DMS 273 treated with DMSO at 0.1 percent for 48 hours (cell line): ENCODE results near the gene CLIC6.

Source experiments
- DNase-seq: peaks from one replicate; lab custom pipeline; 2025; lab: John Stamatoyannopoulos, UW

CLIC6 gene

DNA sequence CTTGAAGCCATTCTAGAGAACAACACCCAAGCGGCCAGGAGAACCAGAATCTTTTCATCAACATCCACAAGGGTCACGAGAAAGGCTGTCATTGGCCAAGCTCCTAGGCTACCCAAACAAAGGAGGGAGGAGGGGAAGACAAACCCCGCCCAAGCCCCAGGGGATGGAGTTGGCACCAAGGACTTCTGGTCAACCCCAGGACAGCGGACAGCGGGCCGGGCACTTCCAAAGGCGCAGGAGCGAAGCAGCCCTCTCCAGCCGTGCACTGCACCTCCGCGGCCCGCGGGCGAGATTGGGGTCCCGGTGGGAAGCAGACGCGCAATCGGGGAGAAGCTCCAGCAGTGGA lies at the start of gene CLIC6:
Gene CLIC6, plus strand, starts transcription at position 192 of the 346 bp plus-strand sequence. CDS start 395 bp downstream, outside the sequence.
- no peak for DNase-seq

GRCh38 chr21:34619841-34620665 lies 48.7 kb upstream of the CLIC6 start:
- DNase-seq = no peak

- DNase-seq = no peak
Observed at GRCh38 chr21:34621434-34622350, 47.1 kb upstream of the CLIC6 start.

- DNase-seq = no peak
Observed at GRCh38 chr21:34623516-34623915, 45.3 kb upstream of the CLIC6 start.

GRCh38 chr21:34625030-34625593 lies 43.7 kb upstream of the CLIC6 start:
- no peak for DNase-seq

GRCh38 chr21:34626131-34626530 lies 42.7 kb upstream of the CLIC6 start:
- DNase-seq = no peak

- DNase-seq = peak; percentile 32
Observed at GRCh38 chr21:34630536-34631143, 38.2 kb upstream of the CLIC6 start.

- no peak for DNase-seq
Observed at GRCh38 chr21:34632498-34632897, 36.3 kb upstream of the CLIC6 start.

DNA sequence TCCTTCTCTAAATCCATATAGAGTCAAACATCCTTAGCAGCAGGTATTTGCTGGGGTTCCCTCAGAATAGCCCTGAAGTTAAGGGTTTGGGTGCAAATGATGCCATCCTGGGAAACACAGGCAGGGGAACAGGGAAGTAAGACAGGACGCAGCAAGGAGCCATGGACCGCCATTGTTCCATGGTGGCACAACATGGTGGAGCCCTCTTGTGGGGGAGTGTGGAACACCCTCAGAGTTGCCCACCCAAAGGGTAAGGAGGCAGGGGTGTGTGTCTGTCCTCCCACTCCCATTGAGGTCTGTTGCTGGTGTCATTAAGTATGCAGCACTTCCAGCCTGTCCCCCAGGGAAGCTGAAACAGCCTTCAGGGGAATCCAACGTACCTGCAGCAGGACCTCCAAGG lies 33.5 kb upstream of the CLIC6 start:
- DNase-seq = no peak

DNA sequence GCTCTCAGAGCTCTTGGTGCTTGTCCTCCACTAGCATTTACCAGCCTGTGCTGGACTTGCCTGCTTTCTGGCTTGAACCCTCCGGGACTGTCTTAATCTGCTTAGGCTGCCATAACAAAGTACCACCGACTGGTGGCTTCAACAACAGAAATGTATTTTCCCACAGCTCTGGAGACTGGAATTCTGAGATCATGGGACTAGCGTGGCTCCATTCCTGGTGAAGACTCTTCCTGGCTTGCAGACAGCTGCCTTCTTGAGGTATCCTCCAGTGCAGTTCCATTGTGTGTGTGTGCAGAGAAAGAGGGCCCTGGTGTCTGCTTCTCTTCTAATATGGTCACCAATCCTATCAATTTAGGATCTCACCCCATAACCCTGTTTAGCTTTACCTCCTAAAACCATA lies 31.8 kb upstream of the CLIC6 start:
- no peak for DNase-seq

- no peak for DNase-seq
Observed at GRCh38 chr21:34639250-34639649, 29.5 kb upstream of the CLIC6 start.

- no peak for DNase-seq
Observed at GRCh38 chr21:34639882-34640788, 28.7 kb upstream of the CLIC6 start.

GRCh38 chr21:34640858-34641257 lies 27.9 kb upstream of the CLIC6 start:
- DNase-seq = no peak

- no peak for DNase-seq
Observed at GRCh38 chr21:34642211-34643075, 26.4 kb upstream of the CLIC6 start.

DNA sequence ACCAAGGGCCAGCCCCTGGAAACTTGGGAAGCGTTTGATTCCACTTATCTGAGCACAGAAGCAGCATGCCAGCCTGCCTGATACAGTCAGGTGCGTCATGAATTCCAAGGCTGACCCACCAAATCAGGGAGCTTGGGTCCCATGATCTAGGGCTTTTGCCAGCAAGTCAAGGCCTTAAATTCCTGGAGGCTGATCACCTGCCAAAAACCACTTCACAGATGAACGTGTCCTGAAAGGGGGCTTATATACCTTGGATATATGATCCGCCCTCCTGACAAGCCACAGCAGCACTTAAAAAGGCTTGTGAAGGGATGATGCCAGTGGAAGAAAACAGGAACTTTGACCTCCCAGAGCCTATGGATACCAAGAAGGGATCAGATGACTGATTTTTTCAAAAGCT lies 24.0 kb upstream of the CLIC6 start:
- DNase-seq = no peak

DNA sequence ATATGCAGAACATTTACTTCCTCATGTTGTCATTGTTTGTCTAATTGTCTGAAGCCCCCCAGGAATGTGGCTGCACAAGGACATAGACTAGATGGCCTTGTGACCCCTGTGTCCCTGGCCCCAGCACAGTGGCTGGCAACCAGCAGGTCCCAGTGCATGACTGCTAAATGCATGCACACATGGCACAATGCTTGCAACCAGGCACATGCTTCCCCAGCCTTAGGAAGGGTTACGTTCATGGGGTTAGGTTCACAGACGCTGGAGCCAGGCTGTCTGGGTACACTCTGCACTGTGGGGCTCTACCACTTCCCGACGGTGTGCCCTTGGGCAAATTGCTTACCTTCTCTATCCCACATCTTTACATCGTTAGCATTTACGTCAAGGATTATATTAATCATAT lies 21.2 kb upstream of the CLIC6 start:
- no peak for DNase-seq

- no peak for DNase-seq
Observed at GRCh38 chr21:34648739-34649297, 20.0 kb upstream of the CLIC6 start.

- DNase-seq = no peak
Observed at GRCh38 chr21:34649400-34649799, 19.4 kb upstream of the CLIC6 start.

- DNase-seq = no peak
Observed at GRCh38 chr21:34650861-34651431, 17.8 kb upstream of the CLIC6 start.

DNA sequence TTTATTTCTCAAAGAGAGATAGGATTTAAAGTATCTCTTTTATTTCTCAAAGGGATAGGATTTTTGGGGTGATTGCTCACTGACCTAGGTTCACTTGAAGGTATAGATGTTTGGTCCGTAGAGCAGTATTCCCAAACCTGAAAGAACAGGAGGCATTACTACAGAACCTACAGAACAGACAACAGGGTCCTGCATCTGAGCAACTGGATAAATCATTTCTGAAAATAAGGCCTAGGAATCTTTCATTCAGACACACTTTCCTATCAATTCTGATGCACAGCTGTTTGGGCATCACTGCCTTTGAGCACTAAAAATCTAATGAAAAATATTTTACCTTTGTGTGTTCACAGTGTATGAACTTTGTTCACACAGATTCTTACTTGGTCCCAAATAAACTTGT lies 17.2 kb upstream of the CLIC6 start:
- DNase-seq = no peak
